ENCODE data around the gene UHRF2. TPM values are rescaled to one million over a fixed set of nuclear protein-coding genes. Genes with fewer than 3 reads are reported as not detected.
"Not testable (repeated sequence)": the region's sequence is repeated elsewhere in the genome, so short reads cannot be mapped to it uniquely, and the experiment has no call there.

Gene UHRF2
- total RNA-seq, 2 experiments from 2014 or later = 77.3 to 77.9 TPM

- CTCF ChIA-PET = no interaction called here
- POLR2A ChIA-PET = no interaction called here
- H3K4me1 Mint-ChIP-seq = no peaks in the 10 kb centered on the region
- peaks cover 58% of the 10 kb centered on the region for H3K36me3 Mint-ChIP-seq (ENCODE audit: low read depth)
- H3K9me3 Mint-ChIP-seq = no peaks in the 10 kb centered on the region
- H3K4me3 Mint-ChIP-seq = no peak overlapping the region
- no peak for DNase-seq
- H3K27ac Mint-ChIP-seq = no peak overlapping the region
- H3K27me3 Mint-ChIP-seq = no peaks in the 10 kb centered on the region
Measured at GRCh38 chr9:6506571-6506970, 93.6 kb downstream of the UHRF2 start.

GRCh38 chr9:6512085-6512657 lies 99.2 kb downstream of the UHRF2 start:
- Mint-ChIP-seq H3K27ac (no peak overlapping the region), H3K36me3 (ENCODE audit: low read depth) (peaks cover 35% of the 10 kb centered on the region), H3K9me3 (no peaks in the 10 kb centered on the region), H3K4me3 (no peak overlapping the region), H3K27me3 (no peaks in the 10 kb centered on the region), H3K4me1 (no peaks in the 10 kb centered on the region)
- ChIA-PET CTCF (interaction anchor here (0.7 kb wide), 1 partner anchor 76 kb away, joined by 4 read pairs; no protein-coding TSS in a partner anchor), POLR2A (interaction anchor here (1.3 kb wide), 1 partner anchor 99 kb away, joined by 3 read pairs; the partner anchor contains the start of gene UHRF2)
- DNase-seq = no peak

- Mint-ChIP-seq H3K27ac (no peak overlapping the region), H3K4me1 (no peaks in the 10 kb centered on the region), H3K9me3 (peaks cover 14% of the 10 kb centered on the region), H3K27me3 (no peaks in the 10 kb centered on the region), H3K36me3 (ENCODE audit: low read depth) (peaks cover 46% of the 10 kb centered on the region), H3K4me3 (no peak overlapping the region)
- ChIA-PET POLR2A (no interaction called here), CTCF (no interaction called here)
- no peak for DNase-seq
Measured at GRCh38 chr9:6522263-6522662, 109.3 kb downstream of the UHRF2 start.

GRCh38 chr9:6525326-6526045 lies 112.5 kb downstream of the UHRF2 start:
- H3K27ac Mint-ChIP-seq = no peak overlapping the region
- H3K36me3 Mint-ChIP-seq (ENCODE audit: low read depth) = peaks cover 28% of the 10 kb centered on the region
- H3K4me3 Mint-ChIP-seq = no peak overlapping the region
- peaks cover 2% of the 10 kb centered on the region for H3K4me1 Mint-ChIP-seq
- no peaks in the 10 kb centered on the region for H3K27me3 Mint-ChIP-seq
- CTCF ChIA-PET = interaction anchor here (0.6 kb wide), 1 partner anchor 16 kb away, joined by 4 read pairs; no protein-coding TSS in a partner anchor
- POLR2A ChIA-PET = no interaction called here
- H3K9me3 Mint-ChIP-seq = peaks cover 11% of the 10 kb centered on the region
- no peak for DNase-seq

- Mint-ChIP-seq H3K27me3 (no peaks in the 10 kb centered on the region), H3K4me1 (peaks cover 2% of the 10 kb centered on the region), H3K27ac (no peak overlapping the region), H3K36me3 (ENCODE audit: low read depth) (no peaks in the 10 kb centered on the region), H3K4me3 (no peak overlapping the region), H3K9me3 (no peaks in the 10 kb centered on the region)
- ChIA-PET CTCF (no interaction called here), POLR2A (no interaction called here)
- DNase-seq = no peak
Measured at GRCh38 chr9:6535594-6535993, 122.6 kb downstream of the UHRF2 start.

GRCh38 chr9:6538666-6539071 lies 125.7 kb downstream of the UHRF2 start:
- peaks cover 2% of the 10 kb centered on the region for H3K4me1 Mint-ChIP-seq
- CTCF ChIA-PET = no interaction called here
- DNase-seq = no peak
- no peaks in the 10 kb centered on the region for H3K9me3 Mint-ChIP-seq
- no peaks in the 10 kb centered on the region for H3K27me3 Mint-ChIP-seq
- H3K36me3 Mint-ChIP-seq (ENCODE audit: low read depth) = no peaks in the 10 kb centered on the region
- H3K4me3 Mint-ChIP-seq = no peak overlapping the region
- POLR2A ChIA-PET = no interaction called here
- H3K27ac Mint-ChIP-seq = no peak overlapping the region

- H3K4me1 Mint-ChIP-seq; DNase-seq; H3K9me3 Mint-ChIP-seq; H3K36me3 Mint-ChIP-seq (ENCODE audit: low read depth); H3K27me3 Mint-ChIP-seq; H3K27ac Mint-ChIP-seq; POLR2A ChIA-PET; H3K4me3 Mint-ChIP-seq: not testable (repeated sequence)
- CTCF ChIA-PET = interaction anchor here (0.6 to 0.7 kb wide), 2 partner anchors 54 to 93 kb away, joined by 4 to 5 read pairs; no protein-coding TSS in a partner anchor
Measured at GRCh38 chr9:6542617-6543016, 129.6 kb downstream of the UHRF2 start.

- Mint-ChIP-seq H3K9me3 (no peaks in the 10 kb centered on the region), H3K36me3 (ENCODE audit: low read depth) (no peaks in the 10 kb centered on the region)
- no peak for DNase-seq
Measured at GRCh38 chr9:6543204-6543603, 130.2 kb downstream of the UHRF2 start.

GRCh38 chr9:6545017-6545691 lies 132.2 kb downstream of the UHRF2 start:
- H3K27me3 Mint-ChIP-seq = no peaks in the 10 kb centered on the region
- no peak for DNase-seq
- H3K27ac Mint-ChIP-seq = no peak overlapping the region
- ChIA-PET CTCF (interaction anchor here (0.9 kb wide), 1 partner anchor 23 kb away, joined by 3 read pairs; no protein-coding TSS in a partner anchor), POLR2A (no interaction called here)
- no peaks in the 10 kb centered on the region for H3K9me3 Mint-ChIP-seq
- no peaks in the 10 kb centered on the region for H3K36me3 Mint-ChIP-seq (ENCODE audit: low read depth)
- H3K4me1 Mint-ChIP-seq = no peaks in the 10 kb centered on the region
- H3K4me3 Mint-ChIP-seq = no peak overlapping the region

More at GRCh38 chr9:6543204-6543603, 130.2 kb downstream of the UHRF2 start:
- Mint-ChIP-seq H3K27ac (no peak overlapping the region), H3K4me3 (no peak overlapping the region), H3K4me1 (peaks cover 2% of the 10 kb centered on the region), H3K27me3 (no peaks in the 10 kb centered on the region)
- ChIA-PET CTCF (interaction anchor here (0.7 kb wide), 1 partner anchor 93 kb away, joined by 5 read pairs; no protein-coding TSS in a partner anchor), POLR2A (no interaction called here)

- CTCF ChIA-PET = no interaction called here
- no peaks in the 10 kb centered on the region for H3K4me1 Mint-ChIP-seq
- H3K27me3 Mint-ChIP-seq = no peaks in the 10 kb centered on the region
- no peak for DNase-seq
- H3K27ac Mint-ChIP-seq = no peak overlapping the region
- POLR2A ChIA-PET = no interaction called here
- H3K9me3 Mint-ChIP-seq = no peaks in the 10 kb centered on the region
- no peaks in the 10 kb centered on the region for H3K36me3 Mint-ChIP-seq (ENCODE audit: low read depth)
- no peak overlapping the region for H3K4me3 Mint-ChIP-seq
Measured at GRCh38 chr9:6549106-6549800, 136.3 kb downstream of the UHRF2 start.

- Mint-ChIP-seq H3K4me1 (no peaks in the 10 kb centered on the region), H3K27ac (no peak overlapping the region), H3K9me3 (no peaks in the 10 kb centered on the region), H3K36me3 (ENCODE audit: low read depth) (no peaks in the 10 kb centered on the region), H3K4me3 (no peak overlapping the region), H3K27me3 (no peaks in the 10 kb centered on the region)
- ChIA-PET POLR2A (no interaction called here), CTCF (no interaction called here)
- DNase-seq = no peak
Measured at GRCh38 chr9:6551136-6551535, 138.1 kb downstream of the UHRF2 start.

- POLR2A ChIA-PET = no interaction called here
- no peak for DNase-seq
- Mint-ChIP-seq H3K4me1 (no peaks in the 10 kb centered on the region), H3K27ac (no peak overlapping the region), H3K9me3 (no peaks in the 10 kb centered on the region), H3K4me3 (no peak overlapping the region), H3K27me3 (no peaks in the 10 kb centered on the region), H3K36me3 (ENCODE audit: low read depth) (no peaks in the 10 kb centered on the region)
- CTCF ChIA-PET = no interaction called here
Measured at GRCh38 chr9:6552033-6552432, 139.0 kb downstream of the UHRF2 start.

- ChIA-PET POLR2A (no interaction called here), CTCF (no interaction called here)
- H3K9me3 Mint-ChIP-seq = no peaks in the 10 kb centered on the region
- DNase-seq = no peak
- no peaks in the 10 kb centered on the region for H3K36me3 Mint-ChIP-seq (ENCODE audit: low read depth)
- H3K27ac Mint-ChIP-seq = no peak overlapping the region
- H3K4me3 Mint-ChIP-seq = no peak overlapping the region
- H3K4me1 Mint-ChIP-seq = no peaks in the 10 kb centered on the region
- H3K27me3 Mint-ChIP-seq = no peaks in the 10 kb centered on the region
Measured at GRCh38 chr9:6552498-6553121, 139.6 kb downstream of the UHRF2 start.

Data from activated CD4-positive, alpha-beta memory T cell treated with anti-CD3 and anti-CD28 coated beads, Interleukin-2, amount 10 ng/mL, durations not matched to agents 7 days and 5 days (primary cell).